D721Med (cell line): Measurements from ENCODE around the gene BLTP2.

Source experiments
- DNase-seq: peaks from one replicate; pipeline ENCODE4 v3.0.0; 2011; ENCODE audit warnings: low spot score; ENCODE audit not compliant: insufficient read length
- FAIRE-seq: peaks from 2 replicates; lab custom pipeline; 2011; peaks lifted over from hg19 to GRCh38; lab: Jason Lieb, UNC
- TF ChIP-seq, protein P1 (sequence below): IDR thresholded peaks from 2 replicates; pipeline ENCODE4 v1.5.1; 2012; ENCODE audit warnings: mild to moderate bottlenecking, control low read depth; ENCODE audit not compliant: insufficient read depth; ENCODE audit errors: missing control alignments

Gene BLTP2

GRCh38 chr17:28682655-28683054 lies 37.7 kb upstream of the BLTP2 start:
- DNase-seq (no peak), FAIRE-seq (no peak)
- TF ChIP-seq, protein P1, sequence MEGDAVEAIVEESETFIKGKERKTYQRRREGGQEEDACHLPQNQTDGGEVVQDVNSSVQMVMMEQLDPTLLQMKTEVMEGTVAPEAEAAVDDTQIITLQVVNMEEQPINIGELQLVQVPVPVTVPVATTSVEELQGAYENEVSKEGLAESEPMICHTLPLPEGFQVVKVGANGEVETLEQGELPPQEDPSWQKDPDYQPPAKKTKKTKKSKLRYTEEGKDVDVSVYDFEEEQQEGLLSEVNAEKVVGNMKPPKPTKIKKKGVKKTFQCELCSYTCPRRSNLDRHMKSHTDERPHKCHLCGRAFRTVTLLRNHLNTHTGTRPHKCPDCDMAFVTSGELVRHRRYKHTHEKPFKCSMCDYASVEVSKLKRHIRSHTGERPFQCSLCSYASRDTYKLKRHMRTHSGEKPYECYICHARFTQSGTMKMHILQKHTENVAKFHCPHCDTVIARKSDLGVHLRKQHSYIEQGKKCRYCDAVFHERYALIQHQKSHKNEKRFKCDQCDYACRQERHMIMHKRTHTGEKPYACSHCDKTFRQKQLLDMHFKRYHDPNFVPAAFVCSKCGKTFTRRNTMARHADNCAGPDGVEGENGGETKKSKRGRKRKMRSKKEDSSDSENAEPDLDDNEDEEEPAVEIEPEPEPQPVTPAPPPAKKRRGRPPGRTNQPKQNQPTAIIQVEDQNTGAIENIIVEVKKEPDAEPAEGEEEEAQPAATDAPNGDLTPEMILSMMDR: no peak

- DNase-seq (no peak), FAIRE-seq (no peak)
- TF ChIP-seq, protein P1: peak; percentile 41
These were observed 31.0 kb upstream of the BLTP2 start for GRCh38 chr17:28675980-28676379.

GRCh38 chr17:28675490-28675889 lies 30.5 kb upstream of the BLTP2 start:
- FAIRE-seq: no peak
- TF ChIP-seq, protein P1: no peak

DNA sequence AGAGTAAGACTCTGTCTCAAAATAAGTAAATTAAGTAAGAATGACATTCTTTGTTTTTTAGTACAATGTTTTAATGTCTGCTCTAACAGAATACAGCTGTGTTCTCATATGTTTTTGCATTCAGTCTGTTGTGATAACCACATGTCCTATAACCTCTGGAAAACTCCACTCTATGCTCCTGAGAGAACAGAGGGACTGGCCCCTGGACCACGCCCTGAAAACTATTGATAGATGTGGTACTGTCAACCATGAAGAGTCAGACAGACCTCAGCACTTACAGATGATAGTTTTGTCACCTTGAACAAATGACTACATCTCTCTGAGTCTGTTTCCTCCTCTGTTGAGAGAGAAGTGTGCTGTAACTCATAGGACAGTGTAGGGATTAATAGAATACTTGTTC lies 25.0 kb upstream of the BLTP2 start:
- TF ChIP-seq, protein P1: no peak
- DNase-seq (no peak), FAIRE-seq (no peak)

More at GRCh38 chr17:28675490-28675889, 30.5 kb upstream of the BLTP2 start:
- DNase-seq: no peak

DNA sequence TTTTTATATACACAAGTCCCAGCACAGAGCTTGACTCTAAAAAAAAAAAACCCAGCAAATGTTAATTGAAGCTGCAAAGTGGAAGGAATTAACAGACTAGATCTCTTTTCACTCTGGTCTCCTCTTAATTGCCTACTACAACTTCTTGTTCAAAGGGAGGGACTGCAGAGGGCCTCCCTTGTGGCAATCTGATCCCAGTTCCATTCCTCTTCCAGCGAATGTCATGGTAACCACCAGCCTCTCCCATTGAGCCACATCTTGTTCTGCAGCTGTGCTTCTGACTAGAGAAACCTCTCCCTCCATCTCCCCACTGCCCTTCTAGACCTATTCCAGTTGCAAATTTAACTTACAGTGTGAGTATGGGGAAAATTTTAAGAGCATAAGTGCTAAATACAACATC lies 22.9 kb upstream of the BLTP2 start:
- TF ChIP-seq, protein P1: no peak
- FAIRE-seq: no peak

GRCh38 chr17:28665994-28666393 lies 21.0 kb upstream of the BLTP2 start:
- no peak for FAIRE-seq
- no peak for DNase-seq
- TF ChIP-seq, protein P1: no peak

More for the DNA sequence above, 22.9 kb upstream of the BLTP2 start:
- DNase-seq: no peak

- no peak for FAIRE-seq
- no peak for DNase-seq
- TF ChIP-seq, protein P1: no peak
These were observed 18.8 kb upstream of the BLTP2 start for GRCh38 chr17:28663723-28664122.
